GM12878 (cell line): ENCODE data around the gene TIA1. TPM values are rescaled to one million over a fixed set of nuclear protein-coding genes. Genes with fewer than 3 reads are reported as not detected.

Experiments used
- ATAC-seq: fragments of 200-7000 bp; cut with Tn5 transposase; 3 replicates; pipeline ENCODE4 v1.9.1; 2020; ENCODE audit warnings: mild to moderate bottlenecking, moderate library complexity
- BruUV-seq: library from RNA; stranded (reverse); fragments of 400-500 nt; replicated peaks from 2 replicates; lab custom pipeline; 2021; lab: Mats Ljungman, UMichigan
- CTCF ChIA-PET: fragments of 300-600 bp; sonication (Branson Sonifier 250); formaldehyde crosslinking; extraction: SDS; loops from one replicate; lab custom pipeline; 2021; ENCODE audit warnings: inconsistent platforms; lab: Yijun Ruan, JAX
- POLR2A ChIA-PET: fragments of 350-600 bp; formaldehyde crosslinking; extraction: SDS; loops from one replicate; lab custom pipeline; 2021; ENCODE audit warnings: inconsistent platforms; lab: Charles Lee
- RAD21 ChIA-PET: fragments of 300-600 bp; sonication (Branson Sonifier 250); formaldehyde crosslinking; loops from one replicate; lab custom pipeline; 2023; ENCODE audit warnings: antibody characterized with exemption; ENCODE audit not compliant: unreplicated experiment; lab: Charles Lee
- SMC1A ChIA-PET: fragments of 300-600 bp; sonication (Branson Sonifier 250); formaldehyde crosslinking; loops from one replicate; lab custom pipeline; 2023; ENCODE audit not compliant: unreplicated experiment, uncharacterized antibody; lab: Charles Lee
- DNase-seq: peaks from one replicate; pipeline ENCODE4 v3.0.0-alpha.2; 2011; ENCODE audit warnings: low read depth, low spot score
- FAIRE-seq: peaks from 3 replicates; lab custom pipeline; 2011; peaks lifted over from hg19 to GRCh38; lab: Jason Lieb, UNC
- H2AFZ ChIP-seq: 2 replicates; pipeline ENCODE4 v1.6.0; 2011; ENCODE audit warnings: low read depth, low read length, control low read depth; ENCODE audit not compliant: control insufficient read depth
- H3K27ac ChIP-seq: 2 replicates; pipeline ENCODE4 v1.5.1; 2011; ENCODE audit warnings: control low read depth; ENCODE audit not compliant: control insufficient read depth, insufficient read depth
- H3K27me3 ChIP-seq, 2 experiments: replicated peaks in 1 of 2; 2 replicates each; pipeline versions ENCODE4 v1.6.0 to v1.6.1; 2011; ENCODE audit warnings: low read length in 1 of 2; ENCODE audit not compliant: control insufficient read depth in 2 of 2, insufficient read depth in 2 of 2
- H3K36me3 ChIP-seq, 2 experiments: 2 replicates each; pipeline ENCODE4 v1.5.1; 2011; ENCODE audit warnings: low read length in 1 of 2; ENCODE audit not compliant: control insufficient read depth in 2 of 2, insufficient read depth in 2 of 2
- H3K4me1 ChIP-seq: 2 replicates; pipeline ENCODE4 v1.6.1; 2011; ENCODE audit warnings: mild to moderate bottlenecking, low read length, moderate library complexity, mixed read lengths; ENCODE audit not compliant: control insufficient read depth, insufficient read depth
- H3K4me2 ChIP-seq: 2 replicates; pipeline ENCODE4 v1.6.0; 2011; ENCODE audit warnings: control low read depth; ENCODE audit not compliant: control insufficient read depth, insufficient read depth
- H3K4me3 ChIP-seq: fragments of 200-600 bp; sonication (generic); 2 replicates; pipeline ENCODE4 v1.5.1; 2016
- H3K79me2 ChIP-seq: 2 replicates; pipeline ENCODE4 v1.6.0; 2011; ENCODE audit warnings: low read length; ENCODE audit not compliant: control insufficient read depth, insufficient read depth
- H3K9ac ChIP-seq: 2 replicates; pipeline ENCODE4 v1.8.0; 2011; ENCODE audit warnings: low read length, control low read depth, mixed read lengths; ENCODE audit not compliant: control insufficient read depth, insufficient read depth
- H3K9me3 ChIP-seq: replicated peaks from 3 replicates; pipeline ENCODE4 v1.5.1; 2011; ENCODE audit warnings: mild to moderate bottlenecking, low read length; ENCODE audit not compliant: control insufficient read depth, insufficient read depth
- H4K20me1 ChIP-seq: 2 replicates; pipeline ENCODE4 v1.6.0; 2011; ENCODE audit not compliant: control insufficient read depth, insufficient read depth
- CEBPZ ChIP-seq: fragments of 150-350 bp; IDR thresholded peaks from 2 replicates; pipeline ENCODE4 v1.6.1; 2016; ENCODE audit warnings: low read depth, low read length
- FOS ChIP-seq: IDR thresholded peaks from 3 replicates; pipeline ENCODE4 v1.6.1; 2011; ENCODE audit warnings: borderline replicate concordance; ENCODE audit not compliant: insufficient read length; ENCODE audit errors: extremely low read depth
- HCFC1 ChIP-seq: fragments of 150-350 bp; IDR thresholded peaks from 2 replicates; pipeline ENCODE4 v1.6.1; 2014; ENCODE audit warnings: low read length
- IRF3 ChIP-seq: fragments of 450-650 bp; IDR thresholded peaks from 2 replicates; pipeline ENCODE4 v1.6.1; 2014; ENCODE audit warnings: mild to moderate bottlenecking
- MLLT1 ChIP-seq: fragments of 450-650 bp; IDR thresholded peaks from 2 replicates; pipeline ENCODE4 v1.6.1; 2016; ENCODE audit warnings: mild to moderate bottlenecking
- MTA2 ChIP-seq: fragments of 450-650 bp; IDR thresholded peaks from 2 replicates; pipeline ENCODE4 v1.6.1; 2016; ENCODE audit warnings: low read depth, mild to moderate bottlenecking, moderate library complexity
- PAX5 ChIP-seq: IDR thresholded peaks from 2 replicates; pipeline ENCODE4 v1.6.1; 2011; ENCODE audit warnings: low read depth, low read length, borderline replicate concordance
- RBBP5 ChIP-seq: fragments of 200-600 bp; sonication (generic); conservative IDR thresholded peaks from 2 replicates; pipeline ENCODE4 v1.6.1; 2016
- RELB ChIP-seq: fragments of 450-650 bp; IDR thresholded peaks from 2 replicates; pipeline ENCODE4 v1.6.1; 2017; ENCODE audit warnings: low read depth, mild to moderate bottlenecking, moderate library complexity
- SIX5 ChIP-seq: IDR thresholded peaks from 2 replicates; pipeline ENCODE4 v1.6.1; 2011; ENCODE audit warnings: mild to moderate bottlenecking, low read depth, low read length, moderate library complexity; ENCODE audit not compliant: severe bottlenecking
- ZNF274 ChIP-seq: IDR thresholded peaks from one replicate; pipeline ENCODE4 v1.8.0; 2011; ENCODE audit not compliant: insufficient read length, insufficient read depth
- ZZZ3 ChIP-seq: IDR thresholded peaks from 2 replicates; pipeline ENCODE4 v1.6.1; 2011; ENCODE audit warnings: low read depth; ENCODE audit not compliant: control insufficient read depth, insufficient read length
- WGBS: methylation state at CpG from one replicate; pipeline ENCODE4 v1.1.6; 2016; ENCODE audit warnings: low lambda C conversion rate; ENCODE audit not compliant: insufficient replicate concordance, insufficient coverage; ENCODE audit errors: missing lambda C conversion rate; 5-methylcytosine and 5-hydroxymethylcytosine counted together
- in situ Hi-C: fragments of 300-500 bp; cut with MboI; formaldehyde crosslinking; loops from 9 replicates; pipeline ENCODE4 v1.14.3; 2018; ENCODE audit warnings: mixed read lengths
- intact Hi-C: fragments of 100-400 bp; cut with micrococcal nuclease; formaldehyde crosslinking; loops from one replicate; pipeline ENCODE4 v1.14.2; 2022; ENCODE audit not compliant: unreplicated experiment
- polyA plus RNA-seq, 11 experiments: library from polyadenylated mRNA; depleted of rRNA in 4 of 11; unstranded in 6 of 11; stranded (reverse) in 5 of 11; fragments of >200 nt; fragmentation: Nextera tagmentation in 4 of 11; fragmentation: Illumina TruSeq in 1 of 11; extraction: Ambion mirVana in 4 of 11; extraction: Trizol in 1 of 11; gene quantifications; 1 replicate in 1 of 11; 2 replicates in 10 of 11; pipeline versions ENCODE4 v1.2.1 to v1.2.3, GENCODE V29; 2011 to 2016; ENCODE audit warnings: inconsistent platforms in 2 of 11, missing spikeins in 2 of 11, low read depth in 1 of 11
- total RNA-seq, 4 experiments: library from RNA; depleted of rRNA in 3 of 4; stranded (reverse); fragments of >200 nt in 3 of 4; fragmentation: Illumina TruSeq in 1 of 4; extraction: Trizol in 1 of 4; gene quantifications; 2 replicates each; pipeline versions ENCODE4 v1.2.1 to v1.2.3, GENCODE V29; 2013 to 2021

TIA1 gene
- total and polyA plus RNA-seq, 10 of the 15 experiments (the other 5 are each of a cell fraction or from before 2014, with no cell fraction given), result 21.5 to 155 (median 67.0) TPM

GRCh38 chr2:70241340-70241739 is 7.1 kb downstream of the TIA1 start (continued):
- no peak for TF ChIP-seq CEBPZ
- TF ChIP-seq RELB, result no peak
- TF ChIP-seq FOS, result no peak

GRCh38 chr2:70240599-70240998 is 7.8 kb downstream of the TIA1 start:
- in situ Hi-C loops, result no loop called here
- SMC1A ChIA-PET, result interaction anchor here (1.3 to 1.8 kb wide), 5 partner anchors 10 to 97 kb away, joined by 3 to 5 read pairs (median 3); partner anchors contain the start of gene SNRPG
- RAD21 ChIA-PET, result interaction anchor here (0.8 to 1.0 kb wide), 2 partner anchors 53 to 96 kb away, joined by 3 read pairs; partner anchors contain the start of gene SNRPG
- no TSS peak for BruUV-seq
- Histone ChIP-seq H4K20me1 (no peaks in the 10 kb centered on the region; the same call in 1 of the 2 replicates), H3K9ac (no peak overlapping the region), H2AFZ (no peak overlapping the region), H3K27me3 (no peaks in the 10 kb centered on the region), H3K79me2 (peaks cover 79% of the 10 kb centered on the region), H3K4me3 (no peak overlapping the region), H3K9me3 (no peaks in the 10 kb centered on the region), H3K27ac (no peak overlapping the region), H3K4me2 (no peak overlapping the region), H3K36me3 (peaks cover 0 to 9% of the 10 kb centered on the region in 2 experiments; a peak in 2 of 4 replicates), H3K4me1 (no peaks in the 10 kb centered on the region)
- CTCF ChIA-PET, result interaction anchor here (0.8 to 3.0 kb wide), 3 partner anchors 10 to 90 kb away, joined by 3 to 8 read pairs (median 7); partner anchors contain the start of gene FAM136A
- POLR2A ChIA-PET, result interaction anchor here (0.6 kb wide), 1 partner anchor 517 kb away, joined by 3 read pairs; no protein-coding TSS in a partner anchor
- intact Hi-C loops, result no loop called here
- ATAC-seq (no peak), FAIRE-seq (no peak), DNase-seq (no peak)
- WGBS, result 94% methylated on average over 3 of the region's 3 CpGs
- no peak for TF ChIP-seq RBBP5
- no peak for TF ChIP-seq ZZZ3
- no peak for TF ChIP-seq HCFC1
- no peak for TF ChIP-seq IRF3
- no peak for TF ChIP-seq PAX5
- no peak for TF ChIP-seq MTA2
- TF ChIP-seq MLLT1, result no peak
- no peak for TF ChIP-seq SIX5
- no peak for TF ChIP-seq ZNF274
